GM12891 (cell line): ENCODE results near the gene RPL4.

ENCODE experiments used
- POLR2A ChIP-seq: IDR thresholded peaks from 2 replicates; pipeline ENCODE4 v1.6.1; 2011; ENCODE audit warnings: low read depth, low read length, control low read depth
- POLR2AphosphoS5 ChIP-seq: IDR thresholded peaks from 2 replicates; pipeline ENCODE4 v1.6.1; 2011; ENCODE audit warnings: low read depth, low read length, control low read depth

DNA sequence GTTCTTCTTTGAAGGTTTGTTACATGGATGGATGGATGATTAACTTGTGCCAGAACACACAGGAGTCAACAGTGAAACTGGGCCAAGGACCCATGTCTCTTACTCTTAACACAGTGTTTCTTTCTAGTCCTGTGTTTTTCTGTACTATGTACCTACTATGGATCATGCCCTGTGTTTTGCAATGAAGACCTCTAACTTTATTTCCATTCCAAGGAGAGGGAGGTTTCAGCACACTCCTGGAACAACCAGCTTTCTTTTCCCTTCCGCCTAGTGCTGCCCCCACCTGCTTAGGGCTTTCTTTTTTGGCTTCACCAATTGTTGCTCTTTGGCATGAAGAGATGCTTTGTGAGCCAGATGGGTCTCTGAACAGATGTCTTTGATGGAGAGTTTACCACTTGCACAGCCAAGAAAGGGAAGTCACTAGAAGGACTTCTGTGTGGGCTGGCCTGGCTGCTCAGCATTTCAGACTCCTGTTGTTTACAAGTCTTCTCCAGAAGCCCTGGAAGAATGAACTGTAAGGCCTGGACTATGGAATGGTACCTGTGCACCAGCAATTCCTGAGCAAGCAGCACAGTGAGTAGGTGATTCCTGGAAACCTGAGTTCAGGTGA, 51.6 kb downstream of the RPL4 start:
- TF ChIP-seq POLR2AphosphoS5 (no peak), POLR2A (no peak)
